GM19043 (cell line): ENCODE measurements around the gene PNPLA7.
"Not testable (repeated sequence)": the region's sequence is repeated elsewhere in the genome, so short reads cannot be mapped to it uniquely, and the experiment has no call there.

Experiments
- ATAC-seq: cut with Tn5 transposase; IDR thresholded peaks from one replicate; pipeline ENCODE4 v1.9.1; 2021; ENCODE audit warnings: low read depth; ENCODE audit not compliant: unreplicated experiment

PNPLA7 gene

GRCh38 chr9:137543237-137543963 is 6.8 kb downstream of the PNPLA7 start:
- ATAC-seq = no peak

GRCh38 chr9:137542486-137542885 is 7.7 kb downstream of the PNPLA7 start:
- no peak for ATAC-seq

GRCh38 chr9:137540536-137540935 is 9.7 kb downstream of the PNPLA7 start:
- ATAC-seq = no peak

- ATAC-seq = no peak
Observed at GRCh38 chr9:137538058-137538457, 12.1 kb downstream of the PNPLA7 start.

- not testable (repeated sequence) for ATAC-seq
Observed at GRCh38 chr9:137536594-137537131, 13.5 kb downstream of the PNPLA7 start.

GRCh38 chr9:137535120-137535428 is 15.1 kb downstream of the PNPLA7 start:
- ATAC-seq = no peak

GRCh38 chr9:137534256-137535119 is 15.7 kb downstream of the PNPLA7 start:
- no peak for ATAC-seq

GRCh38 chr9:137532891-137533468 is 17.2 kb downstream of the PNPLA7 start:
- ATAC-seq = not testable (repeated sequence)

- ATAC-seq = no peak
Observed at GRCh38 chr9:137531099-137531765, 19.0 kb downstream of the PNPLA7 start.

- ATAC-seq = no peak
Observed at GRCh38 chr9:137530331-137530730, 19.9 kb downstream of the PNPLA7 start.

GRCh38 chr9:137524981-137525317 is 25.3 kb downstream of the PNPLA7 start:
- ATAC-seq = no peak

- no peak for ATAC-seq
Observed at GRCh38 chr9:137524161-137524980, 25.8 kb downstream of the PNPLA7 start.

GRCh38 chr9:137522746-137523455 is 27.3 kb downstream of the PNPLA7 start:
- ATAC-seq = no peak

- ATAC-seq = no peak
Observed at GRCh38 chr9:137521405-137521985, 28.7 kb downstream of the PNPLA7 start.

- ATAC-seq = no peak
Observed at GRCh38 chr9:137520614-137521404, 29.4 kb downstream of the PNPLA7 start.

- ATAC-seq = no peak
Observed at GRCh38 chr9:137519553-137519952, 30.6 kb downstream of the PNPLA7 start.

- not testable (repeated sequence) for ATAC-seq
Observed at GRCh38 chr9:137518661-137519459, 31.3 kb downstream of the PNPLA7 start.
